Measurements from ENCODE around the gene ADCK1.

DNA sequence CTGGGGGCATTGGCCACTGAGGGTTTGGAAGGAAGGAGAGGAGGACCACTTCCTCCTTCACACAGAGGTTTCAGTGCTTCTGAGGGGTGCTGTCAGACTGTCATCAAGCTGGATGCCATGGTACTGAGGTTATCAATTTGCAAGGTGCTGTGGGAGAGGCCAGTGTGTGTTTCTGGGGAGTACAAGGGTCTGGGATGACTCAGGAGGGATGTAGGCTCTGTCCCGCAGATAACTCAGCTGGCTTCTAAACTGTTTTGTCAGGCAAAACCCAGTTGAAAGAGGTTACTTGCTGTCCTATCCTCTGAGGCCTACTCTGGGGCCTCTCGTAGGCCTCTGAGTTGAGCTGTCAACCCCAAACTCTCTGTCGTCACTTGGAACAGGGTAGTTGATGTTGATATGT is 22.8 kb downstream of the ADCK1 start:
- TF ChIP-seq, protein P1, sequence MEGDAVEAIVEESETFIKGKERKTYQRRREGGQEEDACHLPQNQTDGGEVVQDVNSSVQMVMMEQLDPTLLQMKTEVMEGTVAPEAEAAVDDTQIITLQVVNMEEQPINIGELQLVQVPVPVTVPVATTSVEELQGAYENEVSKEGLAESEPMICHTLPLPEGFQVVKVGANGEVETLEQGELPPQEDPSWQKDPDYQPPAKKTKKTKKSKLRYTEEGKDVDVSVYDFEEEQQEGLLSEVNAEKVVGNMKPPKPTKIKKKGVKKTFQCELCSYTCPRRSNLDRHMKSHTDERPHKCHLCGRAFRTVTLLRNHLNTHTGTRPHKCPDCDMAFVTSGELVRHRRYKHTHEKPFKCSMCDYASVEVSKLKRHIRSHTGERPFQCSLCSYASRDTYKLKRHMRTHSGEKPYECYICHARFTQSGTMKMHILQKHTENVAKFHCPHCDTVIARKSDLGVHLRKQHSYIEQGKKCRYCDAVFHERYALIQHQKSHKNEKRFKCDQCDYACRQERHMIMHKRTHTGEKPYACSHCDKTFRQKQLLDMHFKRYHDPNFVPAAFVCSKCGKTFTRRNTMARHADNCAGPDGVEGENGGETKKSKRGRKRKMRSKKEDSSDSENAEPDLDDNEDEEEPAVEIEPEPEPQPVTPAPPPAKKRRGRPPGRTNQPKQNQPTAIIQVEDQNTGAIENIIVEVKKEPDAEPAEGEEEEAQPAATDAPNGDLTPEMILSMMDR (conservative IDR thresholded peaks at IDR 0.05; ENCODE audit: low read length): no peak
- no peak for TF ChIP-seq EZH2phosphoT487 (IDR thresholded peaks at IDR 0.05; ENCODE audit: borderline replicate concordance, low read depth, low read length)
